GM18508 (cell line): ENCODE results near the gene RDH16.
"Not testable (repeated sequence)": the region's sequence is repeated elsewhere in the genome, so short reads cannot be mapped to it uniquely, and the experiment has no call there.

Experiments
- ATAC-seq: cut with Tn5 transposase; IDR thresholded peaks from one replicate; pipeline ENCODE4 v1.9.1; 2021; ENCODE audit warnings: moderate number of reproducible peaks; ENCODE audit not compliant: insufficient read depth, unreplicated experiment

Gene RDH16

GRCh38 chr12:56989861-56990610, 32.6 kb upstream of the RDH16 start:
- ATAC-seq, result no peak

DNA sequence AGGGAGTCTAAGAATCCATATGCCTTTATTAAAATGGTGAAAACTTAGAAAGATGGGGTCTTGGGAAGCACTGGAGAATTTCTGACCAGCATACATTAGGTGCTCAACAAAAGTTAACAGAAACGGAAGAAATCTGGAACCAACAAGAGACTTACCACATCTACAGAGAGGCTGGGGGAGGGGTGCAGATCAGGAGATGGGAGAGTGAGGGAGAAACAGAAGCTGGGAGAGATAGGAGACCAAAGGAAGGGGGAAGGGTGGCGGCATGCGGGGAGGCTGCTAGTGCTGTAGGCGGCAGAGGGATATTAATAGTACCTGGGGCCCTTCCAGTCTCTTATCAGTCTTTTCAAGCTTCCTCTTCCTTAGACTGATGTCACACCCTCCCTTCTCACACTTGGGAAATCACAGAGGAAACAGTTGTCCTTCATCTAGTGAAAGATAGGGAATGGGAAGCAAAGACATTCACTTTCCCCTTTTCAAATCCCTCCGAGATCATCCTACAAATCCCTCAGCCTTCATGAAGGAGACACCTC, 30.9 kb upstream of the RDH16 start:
- no peak for ATAC-seq

DNA sequence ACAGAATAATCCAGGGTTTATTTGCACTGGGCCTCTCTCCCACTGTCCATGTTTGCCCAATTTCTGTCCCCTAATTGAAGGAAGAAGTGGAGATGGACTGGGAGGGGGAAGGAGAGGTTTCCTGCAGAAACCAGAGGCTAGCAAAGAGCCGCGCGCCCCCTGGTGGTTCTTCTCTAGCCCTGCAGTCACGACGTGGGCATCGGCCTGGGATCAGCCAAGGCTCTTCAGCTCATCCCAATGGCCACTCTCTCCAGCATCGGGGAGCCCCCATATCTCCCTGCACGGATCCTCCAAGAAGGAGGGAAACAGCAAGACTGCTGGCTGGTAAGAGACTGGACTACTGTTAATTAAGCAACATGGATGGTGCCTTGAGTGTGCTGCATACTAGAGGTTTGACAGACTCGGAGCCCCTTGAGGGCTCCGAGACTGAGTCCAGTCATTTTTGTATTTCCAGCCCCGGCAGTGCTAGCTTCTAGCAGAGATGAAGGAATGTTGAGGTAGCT, 30.2 kb upstream of the RDH16 start:
- ATAC-seq, result no peak

DNA sequence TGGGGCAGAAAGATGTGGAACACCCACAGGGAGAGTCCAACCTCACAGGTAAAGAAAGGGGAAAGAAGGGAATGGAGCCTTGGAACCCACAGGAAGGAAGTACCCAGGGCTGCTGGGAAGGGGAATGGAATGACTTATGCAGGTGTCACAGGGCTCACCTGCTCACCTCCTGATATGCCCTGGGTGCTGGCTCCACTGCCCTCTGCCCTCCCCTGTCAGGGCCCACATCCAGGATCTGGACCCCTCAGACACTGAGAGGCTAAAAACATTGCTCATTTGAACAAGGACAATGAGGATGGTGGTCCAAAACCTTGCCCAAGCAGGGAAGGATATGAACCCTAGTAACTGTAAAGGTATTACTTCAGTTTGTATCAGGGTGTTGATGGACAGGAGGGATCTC, 29.6 kb upstream of the RDH16 start:
- ATAC-seq, result no peak

- ATAC-seq, result not testable (repeated sequence)
Observed at GRCh38 chr12:56985714-56986113, 28.3 kb upstream of the RDH16 start.

DNA sequence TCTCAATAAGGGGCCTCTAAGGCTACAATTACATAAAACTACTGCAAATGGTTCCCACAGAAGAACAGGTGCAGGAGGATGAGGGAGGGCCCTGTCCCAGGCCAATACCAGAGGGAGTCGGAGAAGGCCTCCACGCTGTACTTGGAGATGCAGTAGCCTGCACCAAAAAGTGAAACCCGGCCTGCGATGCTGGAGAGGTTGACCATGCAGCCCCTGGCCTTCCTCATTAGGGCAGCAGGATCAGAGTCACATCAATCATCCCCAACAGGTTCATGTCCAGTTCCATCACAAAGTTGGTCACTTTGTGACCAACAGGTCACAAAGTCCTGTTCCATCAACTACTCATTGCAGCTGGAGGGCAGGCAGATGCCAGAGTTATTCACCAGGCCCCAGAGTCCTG, 26.0 kb upstream of the RDH16 start:
- no peak for ATAC-seq

GRCh38 chr12:56982578-56983236, 25.3 kb upstream of the RDH16 start:
- ATAC-seq, result not testable (repeated sequence)

DNA sequence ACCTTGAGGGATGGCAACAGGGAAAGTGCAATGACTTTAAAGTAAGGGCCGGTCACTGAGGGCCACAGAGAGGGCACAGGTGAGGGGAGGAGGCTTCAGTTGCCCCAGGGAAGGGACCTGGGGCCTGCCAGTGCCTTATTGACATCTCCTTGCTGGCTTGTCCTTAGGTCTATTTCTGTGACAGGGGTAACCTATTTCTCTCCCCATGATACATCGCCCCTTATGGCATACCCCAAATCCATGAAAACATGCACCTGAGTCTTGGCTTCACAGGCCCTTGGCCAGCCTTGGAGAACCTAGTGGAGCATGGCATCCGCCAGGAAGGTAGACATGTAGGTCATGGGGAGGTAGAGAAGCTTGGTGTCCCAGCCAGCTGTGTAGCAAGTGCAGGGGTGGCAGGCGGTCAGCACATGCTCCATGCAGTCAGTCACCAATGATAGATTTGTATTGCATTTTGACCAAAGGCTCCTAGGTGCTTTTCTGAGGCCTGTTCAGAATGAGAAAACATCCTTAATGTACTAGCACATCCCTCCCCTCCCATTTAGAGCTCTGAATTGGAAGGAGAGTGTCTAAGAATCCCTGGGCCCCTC, 23.6 kb upstream of the RDH16 start:
- no peak for ATAC-seq

DNA sequence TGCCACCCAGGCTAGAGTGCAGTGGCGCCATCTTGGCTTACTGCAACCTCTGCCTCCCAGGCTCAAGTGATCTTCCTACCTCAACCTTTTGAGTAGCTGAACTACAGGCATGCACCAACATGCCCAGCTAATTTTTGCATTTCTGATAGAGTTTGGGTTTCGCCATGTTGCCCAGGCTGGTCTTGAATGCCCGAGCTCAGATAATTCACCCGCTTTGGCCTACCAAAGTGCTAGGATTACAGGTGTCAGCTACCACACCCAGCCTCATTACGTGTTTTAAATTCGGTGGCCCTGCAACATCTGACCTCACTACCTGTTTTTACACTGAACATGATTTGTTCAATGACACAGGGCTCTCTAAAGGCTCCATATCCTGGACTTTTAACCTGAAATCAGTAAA, 22.9 kb upstream of the RDH16 start:
- ATAC-seq, result no peak

DNA sequence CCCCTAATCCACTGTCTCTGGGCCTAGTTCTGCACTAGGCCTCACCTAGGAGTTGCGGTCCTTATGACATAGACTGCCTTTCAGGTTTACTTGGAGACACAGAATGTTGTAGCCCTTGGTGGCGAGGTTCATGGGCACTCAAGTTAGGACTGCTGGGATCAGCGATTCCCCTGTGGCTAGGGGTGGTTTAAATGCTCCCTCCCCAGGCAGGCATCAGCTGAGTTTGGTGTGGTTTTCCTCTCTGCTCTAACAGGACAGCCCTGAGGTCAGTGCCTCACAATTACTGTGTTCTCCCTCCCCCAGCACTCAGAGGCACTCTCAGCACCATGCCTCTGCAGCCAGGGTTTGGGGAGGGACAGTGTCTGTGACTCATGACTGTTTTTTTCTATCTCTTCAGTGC, 22.2 kb upstream of the RDH16 start:
- ATAC-seq, result no peak

DNA sequence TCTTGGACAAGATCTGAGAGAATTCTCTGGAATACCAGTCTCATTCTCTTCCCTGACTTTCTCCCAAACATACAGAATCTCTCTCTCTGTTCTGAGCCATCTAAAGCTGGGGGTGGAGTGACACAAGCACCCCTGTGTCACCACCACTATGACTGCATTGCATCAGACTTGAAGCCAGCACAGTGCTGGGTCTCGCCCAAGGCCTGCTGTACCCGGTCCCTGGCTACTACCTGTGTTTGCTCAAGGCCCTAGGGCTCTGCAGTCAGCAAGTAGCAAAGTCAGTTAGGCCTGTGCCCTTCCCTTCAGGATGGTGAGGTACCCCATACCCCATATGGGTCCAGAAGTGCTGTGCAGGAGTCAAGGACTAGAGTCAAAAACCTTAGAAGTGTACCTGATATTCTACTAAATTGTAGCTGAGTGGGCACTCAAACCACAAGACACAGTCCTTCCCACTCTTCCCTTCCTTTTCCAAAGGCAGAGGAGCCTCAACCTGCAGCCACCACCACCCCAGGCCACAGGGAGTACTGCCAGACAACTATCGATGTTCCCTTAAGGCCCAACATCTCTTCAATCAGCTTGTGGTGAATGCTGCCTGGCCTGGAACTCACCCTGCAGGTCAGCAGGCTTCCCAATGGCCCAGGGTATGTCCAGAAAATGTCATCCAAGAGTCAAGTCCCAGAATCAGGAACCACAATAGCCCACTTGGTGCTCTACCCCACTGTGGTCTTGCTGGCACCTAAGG, 21.2 kb upstream of the RDH16 start:
- no peak for ATAC-seq

DNA sequence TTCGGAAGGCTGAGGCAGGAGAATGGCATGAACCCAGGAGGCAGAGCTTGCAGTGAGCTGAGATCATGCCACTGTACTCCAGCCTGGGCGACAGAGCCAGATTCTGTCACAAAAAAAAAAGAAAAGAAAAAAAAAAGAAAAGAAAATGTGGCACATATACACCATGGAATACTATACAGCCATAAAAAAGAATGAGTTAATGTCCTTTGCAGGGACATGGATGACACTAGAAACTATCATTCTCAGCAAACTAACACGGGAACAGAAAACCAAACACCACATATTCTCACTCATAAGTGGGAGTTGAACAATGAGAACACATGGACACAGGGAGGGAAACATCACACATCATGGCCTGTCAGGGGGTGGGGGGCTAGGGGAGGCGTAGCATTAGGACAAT, 20.0 kb upstream of the RDH16 start:
- ATAC-seq, result not testable (repeated sequence)

GRCh38 chr12:56974224-56974623, 16.8 kb upstream of the RDH16 start:
- not testable (repeated sequence) for ATAC-seq

- ATAC-seq, result not testable (repeated sequence)
Observed at GRCh38 chr12:56968910-56969309, 11.5 kb upstream of the RDH16 start.

DNA sequence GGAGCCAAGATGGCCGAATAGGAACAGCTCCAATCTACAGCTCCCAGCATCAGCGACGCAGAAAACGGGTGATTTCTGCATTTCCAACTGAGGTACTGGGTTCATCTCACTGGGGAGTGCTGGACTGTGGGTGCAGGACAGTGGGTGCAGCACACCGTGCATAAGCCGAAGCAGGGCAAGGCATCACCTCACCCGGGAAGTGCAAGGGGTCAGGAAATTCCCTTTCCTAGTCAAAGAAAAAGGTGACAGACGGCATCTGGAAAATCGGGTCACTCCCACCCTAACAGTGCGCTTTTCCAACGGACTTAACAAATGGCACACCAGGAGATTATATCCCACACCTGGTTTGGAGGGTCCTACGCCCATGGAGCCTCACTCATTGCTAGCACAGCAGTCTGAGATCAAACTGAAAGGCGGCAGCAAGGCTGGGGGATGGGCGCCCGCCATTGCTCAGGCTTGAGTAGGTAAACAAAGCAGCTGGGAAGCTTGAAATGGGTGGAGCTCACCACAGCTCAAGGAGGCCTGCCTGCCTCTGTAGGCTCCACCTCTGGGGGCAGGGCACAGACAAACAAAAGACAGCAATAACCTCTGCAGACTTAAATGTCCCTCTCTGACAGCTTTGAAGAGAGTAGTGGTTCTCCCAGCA, 8.7 kb upstream of the RDH16 start:
- not testable (repeated sequence) for ATAC-seq

DNA sequence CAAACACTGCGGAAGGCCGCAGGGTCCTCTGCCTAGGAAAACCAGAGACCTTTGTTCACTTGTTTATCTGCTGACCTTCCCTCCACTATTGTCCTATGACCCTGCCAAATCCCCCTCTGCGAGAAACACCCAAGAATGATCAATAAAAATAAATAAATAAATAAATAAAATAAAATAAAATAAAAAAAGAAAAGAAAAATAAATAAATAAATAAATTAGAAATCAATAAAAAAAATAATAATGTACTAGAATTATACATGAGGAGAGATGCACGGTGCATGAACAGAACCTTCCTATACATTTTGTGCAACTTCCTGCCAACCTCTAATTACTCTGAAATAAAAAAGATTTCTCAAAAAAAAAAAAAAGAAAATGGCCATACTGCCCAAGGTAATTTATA, 7.7 kb upstream of the RDH16 start:
- ATAC-seq, result not testable (repeated sequence)

DNA sequence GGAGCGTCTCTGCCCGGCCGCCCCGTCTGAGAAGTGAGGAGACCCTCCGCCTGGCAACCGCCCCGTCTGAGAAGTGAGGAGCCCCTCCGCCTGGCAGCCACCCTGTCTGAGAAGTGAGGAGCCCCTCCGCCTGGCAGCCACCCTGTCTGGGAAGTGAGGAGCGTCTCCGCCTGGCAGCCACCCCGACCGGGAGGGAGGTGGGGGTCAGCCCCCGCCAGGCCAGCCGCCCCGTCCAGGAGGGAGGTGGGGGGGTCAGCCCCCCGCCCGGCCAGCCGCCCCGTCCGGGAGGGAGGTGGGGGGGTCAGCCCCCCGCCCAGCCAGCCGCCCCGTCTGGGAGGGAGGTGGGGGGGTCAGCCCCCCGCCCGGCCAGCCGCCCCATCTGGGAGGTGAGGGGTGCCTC, 6.1 kb upstream of the RDH16 start:
- ATAC-seq, result not testable (repeated sequence)

- not testable (repeated sequence) for ATAC-seq
Observed at GRCh38 chr12:56962247-56962646, 4.8 kb upstream of the RDH16 start.

DNA sequence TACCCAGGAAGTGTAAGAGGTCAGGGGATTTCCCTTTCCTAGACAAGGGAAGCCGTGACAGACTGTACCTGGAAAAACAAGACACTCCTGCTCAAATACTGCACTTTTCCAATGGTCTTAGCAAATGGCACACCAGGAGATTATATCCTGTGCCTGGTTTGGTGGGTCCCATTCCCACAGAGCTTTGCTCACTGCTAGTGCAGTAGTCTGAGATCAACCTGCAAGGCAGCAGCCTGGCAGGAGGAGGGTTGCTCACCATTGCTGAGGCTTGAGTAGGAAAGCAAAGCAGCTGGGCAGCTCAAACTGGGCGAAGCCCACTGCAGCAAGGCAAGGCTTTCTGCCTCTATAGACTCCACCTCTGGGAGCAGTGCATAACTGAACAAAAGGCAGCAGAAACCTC, 1.0 kb upstream of the RDH16 start:
- no peak for ATAC-seq
